IMR-90 (cell line): ENCODE measurements around the gene KRT77.

Experiments
- CHD1 ChIP-seq: IDR thresholded peaks from 2 replicates; pipeline ENCODE4 v1.6.1; 2012; ENCODE audit warnings: low read depth, low read length, improper control_type of control experiment
- CTCF ChIP-seq: conservative IDR thresholded peaks from 2 replicates; pipeline ENCODE4 v1.5.1; 2012; ENCODE audit warnings: mild to moderate bottlenecking, low read depth, low read length, improper control_type of control experiment
- ELK1 ChIP-seq: fragments of 150-350 bp; IDR thresholded peaks from 2 replicates; pipeline ENCODE4 v1.6.1; 2016; ENCODE audit warnings: low read depth, mild to moderate bottlenecking, low read length, moderate library complexity, borderline replicate concordance
- MAZ ChIP-seq: IDR thresholded peaks from 2 replicates; pipeline ENCODE4 v1.6.1; 2012; ENCODE audit warnings: low read depth, mild to moderate bottlenecking, low read length, improper control_type of control experiment, moderate library complexity, borderline replicate concordance
- RAD21 ChIP-seq: IDR thresholded peaks from 2 replicates; pipeline ENCODE4 v1.6.1; 2012; ENCODE audit warnings: low read length, improper control_type of control experiment
- RCOR1 ChIP-seq: IDR thresholded peaks from 2 replicates; pipeline ENCODE4 v1.6.1; 2012; ENCODE audit warnings: mild to moderate bottlenecking, low read length, improper control_type of control experiment; ENCODE audit not compliant: insufficient replicate concordance
- USF2 ChIP-seq: fragments of 150-350 bp; IDR thresholded peaks from 2 replicates; pipeline ENCODE4 v1.6.1; 2017; ENCODE audit warnings: mild to moderate bottlenecking, antibody characterized with exemption, low read length, low read depth

- no peak for TF ChIP-seq CTCF
- no peak for TF ChIP-seq RCOR1
- no peak for TF ChIP-seq MAZ
- no peak for TF ChIP-seq USF2
- no peak for TF ChIP-seq RAD21
- TF ChIP-seq CHD1 = no peak
- TF ChIP-seq ELK1 = no peak
Measured at GRCh38 chr12:52648012-52648550, 55.2 kb downstream of the KRT77 start.
